ENCODE results near the gene C2CD2. TPM values are rescaled to one million over a fixed set of nuclear protein-coding genes. Genes with fewer than 3 reads are reported as not detected.

The C2CD2 gene
- total RNA-seq, 1 experiment from 2014 or later: 50.4 TPM

- CTCF ChIA-PET: no interaction called here
Observed at GRCh38 chr21:41958886-41959563, 5.2 kb upstream of the C2CD2 start.

GRCh38 chr21:41957991-41958766, 4.4 kb upstream of the C2CD2 start:
- BruUV-seq (replicated peaks): no TSS peak
- H3K9ac ChIP-seq (ENCODE audit: low read length): peak overlapping the region; percentile 94

More at GRCh38 chr21:41958886-41959563, 5.2 kb upstream of the C2CD2 start:
- H3K9ac ChIP-seq (ENCODE audit: low read length): peak overlapping the region; percentile 94
- ATAC-seq (peak; percentile 25), DNase-seq (peak; percentile 94)
- TF ChIP-seq CTCF (conservative IDR thresholded peaks at IDR 0.05; ENCODE audit: low read depth, low read length): no peak
- TF ChIP-seq EZH2phosphoT487 (IDR thresholded peaks at IDR 0.05; ENCODE audit: borderline replicate concordance, low read length): no peak
- no peak for TF ChIP-seq EZH2 (IDR thresholded peaks at IDR 0.05; ENCODE audit: low read length, unreplicated experiment)
- H3K4me2 ChIP-seq (ENCODE audit: low read length): peak overlapping the region; percentile 28
- no peaks in the 10 kb centered on the region for H3K36me3 ChIP-seq (ENCODE audit: low read depth, low read length)
- H4K20me1 ChIP-seq (ENCODE audit: low read length): no peaks in the 10 kb centered on the region
- peaks cover 81% of the 10 kb centered on the region for H3K4me1 ChIP-seq (ENCODE audit: insufficient read depth, low read length)
- no peaks in the 10 kb centered on the region for H3K9me3 ChIP-seq (ENCODE audit: low read length)
- H3K27ac ChIP-seq (ENCODE audit: low read length): peak overlapping the region; percentile 98
- H3K27me3 ChIP-seq (ENCODE audit: low read length): no peaks in the 10 kb centered on the region
- H3F3A ChIP-seq (ENCODE audit: low read length, unreplicated experiment): peaks cover 14% of the 10 kb centered on the region
- H2AFZ ChIP-seq (ENCODE audit: low read length): no peak overlapping the region
- intact Hi-C loops (cut with micrococcal nuclease): loop anchor here (1.0 to 5.0 kb wide), 3 partner anchors 7 to 138 kb away; no protein-coding TSS in a partner anchor
- peaks cover 7% of the 10 kb centered on the region; the same call in 1 of the 2 replicates for H3K79me2 ChIP-seq (ENCODE audit: low read length)
- no peak overlapping the region for H3K4me3 ChIP-seq (ENCODE audit: low read length)
- no TSS peak for BruUV-seq (replicated peaks)
- POLR2A ChIA-PET (ENCODE audit: unreplicated experiment): no interaction called here
- H3K9me2 ChIP-seq (replicated peaks; ENCODE audit: low read length): no peaks in the 10 kb centered on the region

More at GRCh38 chr21:41957991-41958766, 4.4 kb upstream of the C2CD2 start:
- ATAC-seq (peak; percentile 42), DNase-seq (peak; percentile 99)
- Histone ChIP-seq H4K20me1 (ENCODE audit: low read length) (peaks cover under 1% of the 10 kb centered on the region; the same call in 1 of the 2 replicates), H3K9me3 (ENCODE audit: low read length) (no peaks in the 10 kb centered on the region), H2AFZ (ENCODE audit: low read length) (no peak overlapping the region), H3K4me3 (ENCODE audit: low read length) (peak overlapping the region; percentile 38), H3K9me2 (replicated peaks; ENCODE audit: low read length) (no peaks in the 10 kb centered on the region), H3K36me3 (ENCODE audit: low read depth, low read length) (no peaks in the 10 kb centered on the region), H3K27ac (ENCODE audit: low read length) (peak overlapping the region; percentile 98), H3F3A (ENCODE audit: low read length, unreplicated experiment) (peaks cover 14% of the 10 kb centered on the region), H3K27me3 (ENCODE audit: low read length) (no peaks in the 10 kb centered on the region), H3K4me2 (ENCODE audit: low read length) (peak overlapping the region; percentile 69), H3K4me1 (ENCODE audit: insufficient read depth, low read length) (peaks cover 79% of the 10 kb centered on the region), H3K79me2 (ENCODE audit: low read length) (peaks cover 11% of the 10 kb centered on the region)
- intact Hi-C loops (cut with micrococcal nuclease): loop anchor here (1.0 to 5.0 kb wide), 3 partner anchors 8 to 139 kb away; no protein-coding TSS in a partner anchor
- POLR2A ChIA-PET (ENCODE audit: unreplicated experiment): no interaction called here
- CTCF ChIA-PET: interaction anchor here (0.6 to 1.4 kb wide), 2 partner anchors 25 to 159 kb away, joined by 3 to 4 read pairs; no protein-coding TSS in a partner anchor
- TF ChIP-seq EZH2phosphoT487 (IDR thresholded peaks at IDR 0.05; ENCODE audit: borderline replicate concordance, low read length) (no peak), CTCF (conservative IDR thresholded peaks at IDR 0.05; ENCODE audit: low read depth, low read length) (peak; percentile 33; the same call in 1 of the 2 replicates), EZH2 (IDR thresholded peaks at IDR 0.05; ENCODE audit: low read length, unreplicated experiment) (no peak)

Measured in PC-3 (cell line).